H1 (cell line): ENCODE results near the gene CHTF18. TPM values are rescaled to one million over a fixed set of nuclear protein-coding genes. Genes with fewer than 3 reads are reported as not detected.

Source experiments
- EZH2 ChIP-seq: fragments of 200-600 bp; sonication (generic); IDR thresholded peaks from 2 replicates; pipeline ENCODE4 v1.7.1; 2012; ENCODE audit warnings: low read depth, mild to moderate bottlenecking, moderate library complexity, low read length, inconsistent platforms; ENCODE audit not compliant: severe bottlenecking
- POLR2AphosphoS5 ChIP-seq: IDR thresholded peaks from 2 replicates; pipeline ENCODE4 v1.6.1; 2011; ENCODE audit warnings: low read depth, low read length
- SIN3A ChIP-seq, 2 experiments: IDR thresholded peaks in 1 of 2; conservative IDR thresholded peaks in 1 of 2; 2 replicates each; pipeline ENCODE4 v1.6.1; 2011 to 2012; ENCODE audit warnings: low read length in 2 of 2, improper control_type of control experiment in 1 of 2, low read depth in 1 of 2, mild to moderate bottlenecking in 1 of 2
- SIRT6 ChIP-seq: IDR thresholded peaks from one replicate; pipeline ENCODE4 v1.7.1; 2012; ENCODE audit warnings: low read length, inconsistent platforms
- SIX5 ChIP-seq: IDR thresholded peaks from 2 replicates; pipeline ENCODE4 v1.6.1; 2011; ENCODE audit warnings: mild to moderate bottlenecking, low read depth, low read length
- SP4 ChIP-seq: IDR thresholded peaks from 2 replicates; pipeline ENCODE4 v1.6.1; 2012; ENCODE audit warnings: low read length, inconsistent platforms
- polyA plus RNA-seq, 7 experiments: library from polyadenylated mRNA; depleted of rRNA in 3 of 7; stranded (reverse) in 5 of 7; unstranded in 2 of 7; fragments of >200 nt in 5 of 7; fragments of 200-250 nt in 2 of 7; gene quantifications; 1 replicate in 5 of 7; 2 replicates in 1 of 7; 4 replicates in 1 of 7; pipeline versions ENCODE4 v1.2.1 to v1.2.3, GENCODE V29; 2011 to 2013; ENCODE audit warnings: missing spikeins in 2 of 7, mixed read lengths in 2 of 7
- total RNA-seq: library from RNA; stranded (reverse); fragmentation: NEBNext Ultra II Directional; extraction: Animal tissue kit (Norgen Biotek cat#: 25700); gene quantifications from 2 replicates; pipeline ENCODE4 v1.2.1, GENCODE V29; 2021
- TF ChIP-seq, protein P1 (sequence below): IDR thresholded peaks from 2 replicates; pipeline ENCODE4 v1.6.1; 2011; ENCODE audit warnings: low read length, improper control_type of control experiment

CHTF18 gene
- total and polyA plus RNA-seq, 2 of the 8 experiments (the other 6 are each of a cell fraction or from before 2014, with no cell fraction given), result 75.3 to 104 TPM

DNA sequence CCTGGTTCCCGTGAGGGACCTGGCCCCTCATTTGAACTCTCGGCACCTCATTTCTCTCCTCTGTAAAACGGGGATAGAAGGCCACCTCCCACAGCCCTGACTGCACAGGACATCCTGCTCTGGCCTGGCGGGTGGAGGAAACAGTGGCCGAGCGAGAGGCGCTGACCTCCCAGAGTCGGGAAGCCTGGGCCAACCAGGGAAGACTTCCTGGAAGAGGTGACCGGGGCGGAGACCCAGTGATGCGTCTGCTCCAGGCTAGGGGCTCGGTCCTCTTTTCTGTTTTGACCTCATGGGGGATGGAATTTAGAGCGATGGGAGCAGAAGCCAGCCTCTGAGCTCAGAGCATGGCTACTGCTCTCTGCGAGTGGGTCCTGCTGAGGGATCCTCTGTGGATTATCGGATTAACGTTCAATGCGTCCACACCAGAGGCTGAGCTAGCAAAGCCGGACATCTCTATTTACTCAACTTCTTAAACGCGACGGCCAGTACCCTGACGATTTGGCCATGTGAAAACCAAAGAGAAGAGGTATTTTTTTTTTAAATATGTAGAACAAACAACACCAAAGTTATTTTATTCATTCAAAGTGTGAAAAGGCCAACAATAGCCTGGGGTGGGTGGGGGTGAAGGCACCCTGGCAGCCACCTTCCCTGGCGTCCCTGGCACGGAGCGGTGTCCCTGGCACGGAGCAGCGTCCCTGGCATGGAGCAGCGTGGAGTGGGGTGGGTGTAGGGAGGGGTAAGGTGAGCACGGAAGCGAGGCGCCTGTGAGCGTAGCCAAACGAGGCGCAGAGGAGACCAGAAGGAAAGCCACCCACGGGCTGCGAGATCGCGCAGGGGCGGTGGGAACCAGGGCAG lies 37.0 kb upstream of the CHTF18 start (continued):
- no peak for TF ChIP-seq SIX5
- TF ChIP-seq SIN3A (conservative IDR thresholded peaks at IDR 0.05 in 1 of 2, IDR thresholded peaks at IDR 0.05 in 1 of 2; ENCODE audit: low read depth in 1 of 2, low read length in 2 of 2), result no peak
- TF ChIP-seq, protein P1, sequence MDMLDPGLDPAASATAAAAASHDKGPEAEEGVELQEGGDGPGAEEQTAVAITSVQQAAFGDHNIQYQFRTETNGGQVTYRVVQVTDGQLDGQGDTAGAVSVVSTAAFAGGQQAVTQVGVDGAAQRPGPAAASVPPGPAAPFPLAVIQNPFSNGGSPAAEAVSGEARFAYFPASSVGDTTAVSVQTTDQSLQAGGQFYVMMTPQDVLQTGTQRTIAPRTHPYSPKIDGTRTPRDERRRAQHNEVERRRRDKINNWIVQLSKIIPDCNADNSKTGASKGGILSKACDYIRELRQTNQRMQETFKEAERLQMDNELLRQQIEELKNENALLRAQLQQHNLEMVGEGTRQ, result no peak
- TF ChIP-seq SP4, result no peak
- TF ChIP-seq POLR2AphosphoS5, result no peak
- no peak for TF ChIP-seq EZH2
- TF ChIP-seq SIRT6, result no peak
